Epithelial cell of esophagus (primary cell): Measurements from ENCODE around the gene CHID1.

Source experiments
- DNase-seq: peaks from one replicate; pipeline ENCODE4 v3.0.0; 2010; ENCODE audit warnings: low read depth
- H3K4me3 ChIP-seq: 2 replicates; pipeline ENCODE4 v1.5.1; 2011; ENCODE audit warnings: mild to moderate bottlenecking, low read length, control low read depth
- CTCF ChIP-seq: IDR thresholded peaks from 2 replicates; pipeline ENCODE4 v1.5.1; 2011; ENCODE audit warnings: low read depth, mild to moderate bottlenecking, low read length, control low read depth, inconsistent platforms; ENCODE audit not compliant: insufficient read depth; ENCODE audit errors: missing control alignments

Gene CHID1

DNA sequence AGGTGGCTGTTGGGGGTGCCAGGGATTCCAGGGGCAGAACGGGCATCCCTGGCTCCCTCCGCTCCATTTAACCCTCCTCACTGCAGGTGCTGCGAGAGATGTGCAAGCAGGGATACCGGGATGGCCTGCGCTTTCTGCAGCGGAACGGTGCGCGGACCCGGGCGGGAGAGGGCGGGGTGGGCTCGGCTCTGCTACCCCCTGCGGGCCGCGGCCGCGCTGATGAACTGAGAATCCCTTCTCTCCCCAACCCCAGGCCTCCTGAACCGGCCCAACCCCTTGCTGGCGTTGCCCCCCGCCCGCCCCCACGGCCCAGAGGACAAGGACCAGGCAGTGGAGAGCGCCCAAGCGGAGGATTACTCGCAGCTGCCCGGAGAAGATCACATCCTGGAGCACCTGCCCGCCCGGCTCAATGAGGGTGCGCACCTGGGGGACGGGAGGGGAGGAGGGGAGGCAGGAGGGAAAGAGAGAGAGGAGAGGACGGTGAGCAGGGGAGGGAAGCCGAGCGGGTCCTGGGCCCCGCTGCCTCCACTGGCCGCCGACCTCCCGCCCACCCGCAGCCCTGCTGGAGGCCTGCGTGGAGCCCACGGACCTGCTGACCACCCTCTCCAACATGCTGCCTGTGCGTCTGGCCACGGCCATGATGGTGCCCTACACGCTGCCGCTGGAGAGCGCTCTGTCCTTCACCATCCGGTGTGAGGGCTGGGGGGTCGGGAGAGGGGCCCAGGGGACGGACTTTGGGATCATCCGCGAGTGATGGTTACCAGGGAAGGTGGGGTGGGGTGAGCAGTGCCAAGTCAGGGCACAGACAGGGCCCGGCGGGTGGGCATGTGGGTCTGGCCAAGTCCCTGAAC is 86.9 kb downstream of the CHID1 start:
- H3K4me3 ChIP-seq, result no peak overlapping the region
- no peak for DNase-seq
- TF ChIP-seq CTCF, result no peak

- no peak overlapping the region for H3K4me3 ChIP-seq
- no peak for DNase-seq
- no peak for TF ChIP-seq CTCF
These were observed 88.9 kb downstream of the CHID1 start for GRCh38 chr11:821512-822371.

GRCh38 chr11:820655-821511 is 89.7 kb downstream of the CHID1 start:
- peak; percentile 40 for DNase-seq
- no peak for TF ChIP-seq CTCF
- peak overlapping the region; percentile 61 for H3K4me3 ChIP-seq

DNA sequence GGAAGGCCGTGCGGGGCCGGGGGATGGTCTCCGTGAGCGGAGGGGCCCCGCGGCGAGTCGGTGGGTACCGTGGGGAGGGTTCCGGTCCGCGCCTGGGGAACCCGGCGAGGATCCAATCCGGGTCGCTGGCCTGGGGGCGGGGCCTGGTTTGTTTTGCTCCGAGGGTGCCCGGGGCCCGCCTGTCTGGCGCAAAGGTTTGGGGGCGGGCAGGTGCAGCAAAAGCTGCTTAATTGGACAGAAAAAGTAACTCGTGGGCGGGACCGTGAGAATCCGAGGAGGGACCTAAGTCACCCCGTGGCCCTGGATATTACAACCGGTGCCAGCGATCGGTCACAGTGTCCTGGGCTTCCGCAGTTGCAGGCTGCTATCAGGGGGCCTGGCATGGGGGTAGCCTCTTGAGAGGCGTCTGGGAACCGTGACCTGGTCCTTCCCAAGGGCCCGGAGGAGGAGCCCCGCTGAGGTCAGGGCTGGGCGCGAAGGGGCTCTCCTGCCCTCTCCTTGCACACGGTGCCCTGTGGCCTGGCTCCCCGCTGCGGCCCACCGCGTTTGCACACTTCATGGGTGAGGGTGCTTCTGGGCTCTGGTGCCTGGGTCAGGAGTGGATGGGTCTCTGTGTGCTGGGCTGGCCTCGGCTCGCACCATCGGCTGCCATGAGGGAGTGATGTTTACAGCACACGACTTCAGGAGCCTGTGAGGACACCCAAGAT is 90.5 kb downstream of the CHID1 start:
- DNase-seq, result peak; percentile 85
- H3K4me3 ChIP-seq, result peak overlapping the region; percentile 61
- no peak for TF ChIP-seq CTCF

DNA sequence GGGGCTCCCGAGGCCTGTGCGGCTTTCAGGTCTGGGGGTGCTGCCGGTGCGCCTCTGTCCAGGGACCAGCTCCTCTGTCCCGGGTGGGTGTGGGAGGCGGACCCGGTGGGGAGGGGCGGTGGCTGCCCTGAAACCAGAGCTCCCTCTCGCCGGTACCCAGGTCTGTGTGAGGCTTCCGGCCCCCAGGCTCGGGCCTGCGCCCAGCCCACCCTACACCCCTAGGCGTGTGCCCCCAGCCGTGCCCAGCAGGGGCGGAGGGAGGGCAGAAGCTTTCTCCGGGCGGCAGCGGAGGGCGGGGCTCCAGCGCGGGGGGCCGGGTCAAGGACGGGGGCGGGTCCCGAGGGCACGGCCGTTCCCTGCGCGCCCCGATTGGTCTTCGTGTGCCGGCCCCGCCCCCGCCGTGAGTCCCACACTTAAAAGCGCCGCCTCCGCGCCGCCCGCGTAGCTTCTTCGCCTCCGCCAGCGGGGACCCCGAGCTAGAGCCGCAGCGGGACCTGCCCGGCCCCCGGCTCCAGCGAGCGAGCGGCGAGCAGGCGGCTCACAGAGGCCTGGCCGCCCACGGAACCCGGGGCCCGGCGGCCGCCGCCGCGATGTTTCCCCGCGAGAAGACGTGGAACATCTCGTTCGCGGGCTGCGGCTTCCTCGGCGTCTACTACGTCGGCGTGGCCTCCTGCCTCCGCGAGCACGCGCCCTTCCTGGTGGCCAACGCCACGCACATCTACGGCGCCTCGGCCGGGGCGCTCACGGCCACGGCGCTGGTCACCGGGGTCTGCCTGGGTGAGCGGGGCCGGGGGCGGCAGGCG is 91.3 kb downstream of the CHID1 start:
- TF ChIP-seq CTCF, result no peak
- DNase-seq, result peak; percentile 92

More for the DNA sequence above, 91.3 kb downstream of the CHID1 start:
- H3K4me3 ChIP-seq, result peak overlapping the region; percentile 61
